HG03432 (cell line): ENCODE data around the gene IARS1.

Experiments
- ATAC-seq: cut with Tn5 transposase; IDR thresholded peaks from one replicate; pipeline ENCODE4 v1.9.1; 2021; ENCODE audit warnings: mild to moderate bottlenecking, moderate library complexity; ENCODE audit not compliant: unreplicated experiment

Gene IARS1

GRCh38 chr9:92295827-92296258, 2.3 kb upstream of the IARS1 start:
- no peak for ATAC-seq

GRCh38 chr9:92295240-92295790, 1.8 kb upstream of the IARS1 start:
- ATAC-seq, result no peak

GRCh38 chr9:92294297-92294676, 790 bp upstream of the IARS1 start:
- ATAC-seq, result no peak

GRCh38 chr9:92293075-92293354, 482 bp downstream of the IARS1 start:
- no peak for ATAC-seq

GRCh38 chr9:92292338-92293074, 991 bp downstream of the IARS1 start:
- ATAC-seq, result no peak

- no peak for ATAC-seq
Measured at GRCh38 chr9:92291577-92291976, 1.9 kb downstream of the IARS1 start.

GRCh38 chr9:92290785-92291429, 2.6 kb downstream of the IARS1 start:
- ATAC-seq, result no peak

GRCh38 chr9:92289708-92290390, 3.6 kb downstream of the IARS1 start:
- no peak for ATAC-seq

- ATAC-seq, result no peak
Measured at GRCh38 chr9:92279302-92279701, 14.2 kb downstream of the IARS1 start.

- no peak for ATAC-seq
Measured at GRCh38 chr9:92278110-92278509, 15.4 kb downstream of the IARS1 start.

- no peak for ATAC-seq
Measured at GRCh38 chr9:92276331-92277032, 17.0 kb downstream of the IARS1 start.

GRCh38 chr9:92275541-92275940, 18.0 kb downstream of the IARS1 start:
- no peak for ATAC-seq

- ATAC-seq, result no peak
Measured at GRCh38 chr9:92270511-92270910, 23.0 kb downstream of the IARS1 start.

- ATAC-seq, result no peak
Measured at GRCh38 chr9:92266486-92266885, 27.0 kb downstream of the IARS1 start.

- no peak for ATAC-seq
Measured at GRCh38 chr9:92265154-92265553, 28.3 kb downstream of the IARS1 start.

GRCh38 chr9:92263131-92263530, 30.4 kb downstream of the IARS1 start:
- ATAC-seq, result no peak

GRCh38 chr9:92257327-92257726, 36.2 kb downstream of the IARS1 start:
- ATAC-seq, result no peak

GRCh38 chr9:92254381-92255337, 38.8 kb downstream of the IARS1 start:
- ATAC-seq, result no peak

- no peak for ATAC-seq
Measured at GRCh38 chr9:92253656-92254055, 39.8 kb downstream of the IARS1 start.

GRCh38 chr9:92247981-92248380, 45.5 kb downstream of the IARS1 start:
- ATAC-seq, result no peak
